ENCODE data around the gene HELLS. TPM values are rescaled to one million over a fixed set of nuclear protein-coding genes. Genes with fewer than 3 reads are reported as not detected.

HELLS gene
- total RNA-seq, 1 donor from 2014 or later: 23.3 TPM

DNA sequence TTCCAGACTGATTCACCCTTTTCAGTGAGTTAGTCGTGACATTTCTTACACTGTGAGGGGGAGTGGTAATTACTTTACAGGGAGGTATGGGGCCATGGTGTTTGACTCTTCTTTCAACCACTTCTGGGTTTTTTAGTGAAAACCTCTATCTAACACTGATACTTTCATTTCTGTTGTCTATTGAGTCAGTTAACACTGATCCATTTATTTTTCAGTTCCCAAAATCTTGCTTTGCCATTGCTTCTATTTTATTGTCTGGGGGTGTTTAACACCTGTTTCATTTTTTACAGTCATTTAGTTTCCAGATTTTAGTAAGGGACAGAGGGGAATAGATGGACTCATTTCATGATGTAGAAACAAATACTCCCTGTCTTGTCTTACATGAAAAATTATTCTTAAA, 61.5 kb downstream of the HELLS start:
- Mint-ChIP-seq H3K27ac (ENCODE audit: unreplicated experiment) (no peak overlapping the region), H3K9me3 (ENCODE audit: unreplicated experiment) (no peaks in the 10 kb centered on the region), H3K27me3 (ENCODE audit: unreplicated experiment) (no peaks in the 10 kb centered on the region), H3K36me3 (ENCODE audit: unreplicated experiment) (peaks cover 17% of the 10 kb centered on the region), H3K4me1 (ENCODE audit: unreplicated experiment) (no peaks in the 10 kb centered on the region), H3K4me3 (ENCODE audit: unreplicated experiment) (no peak overlapping the region)
- TF ChIP-seq, protein P1, sequence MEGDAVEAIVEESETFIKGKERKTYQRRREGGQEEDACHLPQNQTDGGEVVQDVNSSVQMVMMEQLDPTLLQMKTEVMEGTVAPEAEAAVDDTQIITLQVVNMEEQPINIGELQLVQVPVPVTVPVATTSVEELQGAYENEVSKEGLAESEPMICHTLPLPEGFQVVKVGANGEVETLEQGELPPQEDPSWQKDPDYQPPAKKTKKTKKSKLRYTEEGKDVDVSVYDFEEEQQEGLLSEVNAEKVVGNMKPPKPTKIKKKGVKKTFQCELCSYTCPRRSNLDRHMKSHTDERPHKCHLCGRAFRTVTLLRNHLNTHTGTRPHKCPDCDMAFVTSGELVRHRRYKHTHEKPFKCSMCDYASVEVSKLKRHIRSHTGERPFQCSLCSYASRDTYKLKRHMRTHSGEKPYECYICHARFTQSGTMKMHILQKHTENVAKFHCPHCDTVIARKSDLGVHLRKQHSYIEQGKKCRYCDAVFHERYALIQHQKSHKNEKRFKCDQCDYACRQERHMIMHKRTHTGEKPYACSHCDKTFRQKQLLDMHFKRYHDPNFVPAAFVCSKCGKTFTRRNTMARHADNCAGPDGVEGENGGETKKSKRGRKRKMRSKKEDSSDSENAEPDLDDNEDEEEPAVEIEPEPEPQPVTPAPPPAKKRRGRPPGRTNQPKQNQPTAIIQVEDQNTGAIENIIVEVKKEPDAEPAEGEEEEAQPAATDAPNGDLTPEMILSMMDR (IDR thresholded peaks at IDR 0.05): no peak
- no peak for DNase-seq (ENCODE audit: extremely low spot score, unreplicated experiment)

DNA sequence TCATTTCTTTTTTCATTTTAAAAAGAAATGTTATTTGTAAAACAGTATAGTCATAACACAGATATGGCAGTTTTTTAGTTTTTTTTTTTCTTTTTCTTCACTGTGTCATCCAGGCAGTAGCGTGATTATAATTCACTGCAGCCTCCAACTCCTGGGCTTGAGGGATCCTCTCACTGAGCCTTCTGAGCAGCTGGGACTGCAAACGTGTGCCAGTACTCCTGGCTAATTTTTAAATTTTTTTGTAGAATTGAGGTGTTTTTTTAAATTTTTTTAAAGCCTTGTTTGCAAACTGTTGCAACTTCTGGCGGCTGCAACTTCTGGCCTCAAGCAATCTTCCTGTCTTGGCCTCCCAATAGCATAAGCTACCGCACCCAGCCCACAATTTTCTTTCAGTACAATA, 63.0 kb downstream of the HELLS start:
- no peak for DNase-seq (ENCODE audit: extremely low spot score, unreplicated experiment)
- Mint-ChIP-seq H3K4me3 (ENCODE audit: unreplicated experiment) (no peak overlapping the region), H3K4me1 (ENCODE audit: unreplicated experiment) (no peaks in the 10 kb centered on the region), H3K9me3 (ENCODE audit: unreplicated experiment) (no peaks in the 10 kb centered on the region), H3K36me3 (ENCODE audit: unreplicated experiment) (peaks cover 12% of the 10 kb centered on the region), H3K27me3 (ENCODE audit: unreplicated experiment) (no peaks in the 10 kb centered on the region), H3K27ac (ENCODE audit: unreplicated experiment) (no peak overlapping the region)
- TF ChIP-seq, protein P1 (IDR thresholded peaks at IDR 0.05): no peak

DNA sequence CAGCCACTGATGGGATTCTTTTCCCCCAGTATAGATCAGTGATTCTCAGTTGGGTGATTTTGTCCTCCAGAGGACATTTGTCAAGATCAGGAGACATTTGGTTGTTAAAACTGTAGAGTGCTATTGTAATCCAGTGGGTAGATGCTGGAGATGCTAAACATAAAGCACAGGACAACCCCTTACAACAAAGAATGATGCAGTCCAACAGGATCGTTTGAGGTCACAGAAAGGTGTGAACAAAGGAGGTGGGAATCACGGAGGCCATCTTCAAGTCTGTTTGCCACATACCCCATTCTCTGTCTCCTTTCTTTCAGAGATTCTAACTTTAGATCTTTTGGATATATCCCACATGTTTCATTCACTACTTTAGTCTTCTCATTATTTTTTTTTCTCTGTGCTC, 69.0 kb downstream of the HELLS start:
- no peaks in the 10 kb centered on the region for H3K9me3 Mint-ChIP-seq (ENCODE audit: unreplicated experiment)
- TF ChIP-seq, protein P1 (IDR thresholded peaks at IDR 0.05): no peak
- no peak overlapping the region for H3K27ac Mint-ChIP-seq (ENCODE audit: unreplicated experiment)
- DNase-seq (ENCODE audit: extremely low spot score, unreplicated experiment): no peak
- H3K4me3 Mint-ChIP-seq (ENCODE audit: unreplicated experiment): no peak overlapping the region
- no peaks in the 10 kb centered on the region for H3K4me1 Mint-ChIP-seq (ENCODE audit: unreplicated experiment)
- H3K36me3 Mint-ChIP-seq (ENCODE audit: unreplicated experiment): peaks cover 2% of the 10 kb centered on the region
- H3K27me3 Mint-ChIP-seq (ENCODE audit: unreplicated experiment): no peaks in the 10 kb centered on the region

DNA sequence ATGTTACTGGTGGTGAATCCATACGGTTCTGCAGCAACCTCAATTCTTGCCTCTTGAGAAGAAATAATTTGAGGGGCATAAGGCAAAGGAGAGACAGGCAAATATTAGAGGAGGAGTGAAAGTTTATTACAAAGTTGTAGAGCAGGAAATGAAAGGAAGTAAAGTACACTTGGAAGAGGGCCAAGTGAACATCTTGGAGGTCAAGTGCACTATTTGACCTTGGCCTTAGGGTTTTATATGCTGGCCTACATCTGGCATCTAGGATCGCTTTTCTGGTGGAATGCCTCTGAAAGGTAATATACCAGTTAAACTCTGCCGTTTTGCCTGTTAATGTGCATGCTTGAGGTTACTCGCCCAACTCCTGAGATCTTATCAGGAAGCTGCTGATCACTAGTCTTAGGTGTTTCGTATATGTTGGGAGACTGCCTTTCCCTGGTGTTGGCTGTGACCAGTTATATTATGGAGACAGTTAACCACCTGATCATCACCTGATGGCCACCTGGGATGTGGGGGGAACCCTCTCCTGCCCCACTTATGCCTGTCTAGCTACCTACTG, 71.9 kb downstream of the HELLS start:
- TF ChIP-seq, protein P1 (IDR thresholded peaks at IDR 0.05): no peak
- Mint-ChIP-seq H3K4me1 (ENCODE audit: unreplicated experiment) (no peaks in the 10 kb centered on the region), H3K36me3 (ENCODE audit: unreplicated experiment) (no peaks in the 10 kb centered on the region), H3K4me3 (ENCODE audit: unreplicated experiment) (no peak overlapping the region), H3K27ac (ENCODE audit: unreplicated experiment) (no peak overlapping the region), H3K27me3 (ENCODE audit: unreplicated experiment) (no peaks in the 10 kb centered on the region), H3K9me3 (ENCODE audit: unreplicated experiment) (no peaks in the 10 kb centered on the region)
- DNase-seq (ENCODE audit: extremely low spot score, unreplicated experiment): no peak

DNA sequence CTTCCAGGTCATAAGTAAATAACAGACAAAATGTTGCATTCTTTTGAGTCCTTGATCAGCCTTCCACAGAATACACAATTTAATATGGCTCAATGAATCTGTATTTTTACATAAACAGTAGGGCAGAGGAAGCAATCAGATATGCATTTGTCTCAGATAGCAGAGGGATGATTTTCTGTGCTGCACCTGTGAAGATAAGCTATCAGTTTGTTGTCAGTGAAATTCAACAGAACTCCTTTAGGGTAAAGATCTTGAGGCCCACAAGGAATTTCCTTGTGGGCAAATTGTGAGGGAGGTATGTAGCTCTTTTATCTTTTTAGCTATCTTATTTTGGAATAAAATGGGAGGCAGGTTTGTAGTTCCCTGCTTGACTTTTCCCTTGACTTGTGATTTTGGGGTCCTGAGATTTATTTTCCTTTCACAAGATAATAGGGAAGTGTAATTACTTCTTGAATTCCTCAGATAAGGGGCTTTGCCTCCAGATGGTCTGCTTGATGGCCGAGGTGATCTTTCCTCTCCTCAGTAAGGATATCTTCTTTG, 77.1 kb downstream of the HELLS start:
- DNase-seq (ENCODE audit: extremely low spot score, unreplicated experiment): no peak
- Mint-ChIP-seq H3K27ac (ENCODE audit: unreplicated experiment) (no peak overlapping the region), H3K4me1 (ENCODE audit: unreplicated experiment) (no peaks in the 10 kb centered on the region), H3K27me3 (ENCODE audit: unreplicated experiment) (peaks cover 4% of the 10 kb centered on the region), H3K9me3 (ENCODE audit: unreplicated experiment) (no peaks in the 10 kb centered on the region), H3K4me3 (ENCODE audit: unreplicated experiment) (no peak overlapping the region), H3K36me3 (ENCODE audit: unreplicated experiment) (no peaks in the 10 kb centered on the region)
- TF ChIP-seq, protein P1 (IDR thresholded peaks at IDR 0.05): no peak
